Muscle of arm (tissue), 12 donors: Measurements from ENCODE around the gene AGMO. TPM values are rescaled to one million over a fixed set of nuclear protein-coding genes. Genes with fewer than 3 reads are reported as not detected.

ENCODE experiments used
- polyA plus RNA-seq, 12 donors: library from polyadenylated mRNA; unstranded; fragments of 120-200 nt; gene quantifications; one replicate each; pipeline ENCODE4 v1.2.1, GENCODE V29; 2013; ENCODE audit not compliant: insufficient read length in 12 of 12

Gene AGMO
- polyA plus RNA-seq, 12 donors, result 0.28 to 0.59 (median 0.37) TPM; not detected in 2

Other genes starting within 250 kb of the AGMO start
- gene MEOX2, start 124.7 kb upstream of the AGMO start, polyA plus RNA-seq, result 10 to 100 TPM in 11 of 12 donors, not detected in 1; 49.1 to 96.5 (median 78.1) TPM